Stimulated activated CD8-positive, alpha-beta memory T cell treated with anti-CD3 and anti-CD28 coated beads, Interleukin-12 subunit alpha, Interleukin-12 subunit beta, amount 100 ng/mL, for 4 hours (primary cell): ENCODE results near the gene WDFY3.

ENCODE experiments used
- DNase-seq: peaks from one replicate; pipeline ENCODE4 v3.0.0-alpha.2; 2020; ENCODE audit warnings: low read depth

The WDFY3 gene

DNA sequence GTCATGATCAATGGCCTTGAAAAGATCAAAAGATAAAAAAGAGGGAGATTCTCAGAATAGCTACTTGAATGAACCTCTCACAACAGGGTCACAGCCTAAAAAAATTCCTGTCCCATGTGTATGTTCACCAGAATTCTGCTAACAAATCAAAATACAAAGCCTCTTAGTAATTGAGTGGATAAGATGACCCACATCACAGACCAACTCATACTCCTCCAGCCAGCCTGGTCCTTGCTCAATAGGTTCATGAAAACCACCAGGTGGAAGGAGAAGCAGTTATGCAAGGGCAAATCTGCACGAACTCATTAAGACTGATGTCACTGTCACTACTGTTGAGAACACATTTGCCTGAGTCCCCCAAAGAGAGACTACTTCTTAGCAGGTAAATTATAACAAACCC lies 21.5 kb downstream of the WDFY3 start:
- DNase-seq: no peak

DNA sequence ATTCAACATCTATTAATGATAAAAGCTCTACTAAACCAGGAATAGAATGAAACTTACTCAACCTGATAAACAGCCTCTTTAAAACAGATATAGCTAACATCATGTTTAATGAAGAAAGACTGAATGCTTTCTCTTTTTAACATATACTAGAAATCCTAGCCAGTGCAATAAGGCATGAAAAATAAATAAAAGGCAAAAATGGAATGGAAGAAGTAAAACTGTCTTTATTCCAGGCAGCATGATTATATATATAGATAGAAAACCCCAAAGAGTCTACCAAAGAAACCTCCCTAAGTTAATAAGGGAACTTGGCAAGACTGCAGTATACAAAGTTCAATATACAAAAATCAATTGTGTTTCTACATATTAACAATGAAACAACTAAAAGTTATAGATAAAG lies 25.5 kb downstream of the WDFY3 start:
- DNase-seq: no peak

DNA sequence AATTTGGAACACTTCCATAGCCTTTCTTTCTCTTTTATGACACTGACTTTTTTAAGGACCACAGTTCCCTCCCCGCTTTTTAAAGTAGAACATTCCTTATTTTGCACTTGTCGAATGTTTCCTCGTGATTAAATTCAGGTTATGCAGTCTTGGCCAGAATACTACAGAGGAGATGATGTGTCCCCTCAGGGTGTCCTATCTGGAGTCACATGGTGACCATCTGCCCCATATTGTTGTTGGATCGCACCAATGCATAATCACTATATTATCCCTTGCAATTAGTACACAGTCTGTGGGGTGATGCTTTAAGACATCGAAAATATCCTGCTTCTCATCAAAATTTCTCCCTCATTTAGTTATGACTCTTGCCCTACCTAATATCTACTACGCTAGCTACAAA lies 27.4 kb downstream of the WDFY3 start:
- DNase-seq: no peak

DNA sequence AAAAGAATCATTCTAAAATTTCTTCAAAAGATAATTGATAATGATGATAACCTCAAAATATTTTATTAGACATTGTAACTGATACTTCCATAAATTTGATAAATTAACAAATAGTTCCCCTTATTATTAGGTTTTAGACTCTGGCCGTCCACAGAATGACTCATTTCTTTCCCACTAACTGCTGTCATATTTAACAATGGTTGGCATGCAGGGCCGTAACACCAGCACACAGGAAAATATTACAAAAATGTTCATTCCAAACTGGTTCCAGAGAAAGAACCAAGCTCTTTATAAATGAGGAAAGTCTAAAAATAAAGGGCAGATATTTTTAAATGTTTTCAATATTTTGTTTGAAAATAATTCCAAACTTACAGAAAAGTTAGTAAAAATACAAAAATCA lies 28.2 kb downstream of the WDFY3 start:
- no peak for DNase-seq

DNA sequence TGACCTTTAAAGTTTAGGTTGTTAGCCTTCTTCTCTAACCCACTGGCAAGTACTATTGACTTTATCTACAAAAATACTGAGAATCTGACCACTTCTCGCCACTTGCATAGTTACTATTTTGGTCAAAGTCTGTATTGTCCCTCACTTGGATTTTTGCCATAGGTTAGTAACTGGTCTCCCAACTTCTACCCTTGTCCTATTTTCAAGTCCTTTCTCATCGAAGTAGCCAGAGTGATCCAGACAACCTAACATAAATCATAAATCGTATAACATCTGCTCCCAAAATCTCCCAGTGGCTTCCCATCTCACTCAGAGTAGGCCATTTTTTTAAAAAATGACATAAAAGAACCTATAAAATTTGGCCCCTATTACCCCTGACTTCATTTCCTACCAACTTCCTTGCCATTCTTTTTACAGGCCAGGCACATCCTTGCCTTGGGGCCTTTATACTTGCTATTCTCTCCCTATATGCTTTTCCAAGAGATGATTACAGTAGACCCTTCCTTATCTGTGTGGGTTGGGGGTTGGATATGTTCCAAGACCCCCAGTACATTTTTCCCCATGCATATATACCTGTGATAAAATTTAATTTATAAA lies 29.0 kb downstream of the WDFY3 start:
- no peak for DNase-seq

DNA sequence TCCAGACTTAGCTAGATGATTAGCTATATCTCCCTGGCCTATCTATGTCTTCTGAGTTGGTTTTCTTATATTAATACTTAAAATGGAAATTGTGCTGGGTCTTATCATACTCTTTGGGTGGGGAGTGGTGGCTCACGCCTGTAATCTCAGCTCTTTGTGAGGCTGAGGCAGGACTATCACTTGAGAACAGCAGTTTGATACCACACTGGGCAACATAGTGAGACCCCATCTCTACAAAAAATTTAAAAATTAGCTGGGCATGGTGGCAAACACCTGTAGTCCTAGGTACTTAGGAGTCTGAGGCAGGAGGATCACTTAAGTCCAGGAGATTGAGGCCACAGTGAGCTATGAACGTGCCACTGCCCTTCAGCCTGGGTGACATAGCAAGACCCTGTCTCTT lies 30.4 kb downstream of the WDFY3 start:
- no peak for DNase-seq

DNA sequence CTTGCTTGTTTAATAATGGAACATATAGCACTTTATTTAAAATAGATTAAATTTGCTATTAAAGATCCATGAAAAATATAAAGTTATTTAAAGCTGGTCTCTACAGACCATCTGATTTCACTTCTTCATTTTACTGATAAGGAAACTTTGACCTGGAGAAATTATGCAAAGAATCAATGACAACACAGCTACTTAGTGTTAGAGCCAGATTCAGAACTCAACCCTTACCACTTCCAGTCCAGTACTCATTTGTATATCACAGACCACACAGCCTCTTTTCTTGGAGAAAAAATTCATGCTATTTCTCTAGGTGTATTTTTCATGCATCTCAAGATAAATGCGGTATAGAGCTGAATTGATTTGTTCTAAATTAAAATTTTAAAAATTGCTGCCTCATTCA lies 34.0 kb downstream of the WDFY3 start:
- no peak for DNase-seq

DNA sequence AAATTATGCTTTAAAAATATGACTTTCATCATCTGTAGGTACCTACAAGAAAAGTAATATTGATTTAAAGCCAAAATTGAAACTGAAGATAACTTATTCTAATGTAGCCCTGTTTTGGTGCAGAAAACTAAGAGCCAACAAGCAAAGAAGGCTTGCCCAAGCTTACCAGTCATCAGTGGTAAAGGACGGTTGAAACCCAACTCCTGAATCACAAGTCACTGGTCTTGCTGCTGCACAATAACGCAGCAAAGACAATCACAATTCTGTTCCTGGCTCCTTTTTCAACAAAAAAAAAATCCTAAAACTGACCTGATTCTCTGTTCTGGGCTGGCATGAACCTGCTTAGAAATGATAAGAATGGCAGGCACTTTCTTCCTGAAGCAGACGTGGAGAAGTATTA lies 34.5 kb downstream of the WDFY3 start:
- no peak for DNase-seq

DNA sequence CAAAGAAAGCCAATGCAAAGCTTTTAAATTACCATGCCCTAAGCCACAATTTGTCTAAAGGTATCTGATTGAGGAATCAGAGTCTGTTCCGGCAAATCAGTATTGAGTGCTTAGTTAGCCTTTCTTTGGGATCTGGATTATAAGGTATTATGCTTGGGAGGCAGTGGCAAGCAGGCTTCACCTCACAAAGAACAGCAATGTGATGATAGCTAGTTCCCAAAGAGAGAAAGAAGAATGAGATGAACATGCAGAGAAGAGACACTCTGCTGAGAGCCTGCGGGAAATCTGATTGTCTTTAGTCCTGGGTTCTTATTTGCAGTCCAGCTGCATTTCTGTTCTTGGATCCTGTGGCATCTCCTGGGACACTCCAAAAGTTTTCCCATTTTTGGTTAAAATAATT lies 35.2 kb downstream of the WDFY3 start:
- no peak for DNase-seq

DNA sequence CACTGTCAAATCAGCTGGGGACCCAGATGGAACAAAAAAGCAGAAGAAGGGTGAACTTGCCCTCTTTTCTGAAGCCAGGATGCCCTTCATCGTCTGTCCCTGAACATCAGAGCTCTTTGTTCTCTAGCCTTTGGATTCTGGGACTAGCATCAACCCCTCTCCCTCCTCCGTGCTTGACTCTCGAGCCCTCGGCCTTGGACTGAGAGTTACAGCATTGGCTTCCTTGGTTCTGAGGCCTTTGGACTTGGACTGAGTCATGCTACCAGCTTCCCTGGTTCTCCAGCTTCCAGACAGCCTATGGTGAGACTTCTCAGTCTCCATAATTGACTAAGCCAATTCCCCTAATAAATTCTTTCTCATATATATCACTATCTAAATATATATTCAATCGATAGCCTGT lies 38.4 kb downstream of the WDFY3 start:
- DNase-seq: no peak

DNA sequence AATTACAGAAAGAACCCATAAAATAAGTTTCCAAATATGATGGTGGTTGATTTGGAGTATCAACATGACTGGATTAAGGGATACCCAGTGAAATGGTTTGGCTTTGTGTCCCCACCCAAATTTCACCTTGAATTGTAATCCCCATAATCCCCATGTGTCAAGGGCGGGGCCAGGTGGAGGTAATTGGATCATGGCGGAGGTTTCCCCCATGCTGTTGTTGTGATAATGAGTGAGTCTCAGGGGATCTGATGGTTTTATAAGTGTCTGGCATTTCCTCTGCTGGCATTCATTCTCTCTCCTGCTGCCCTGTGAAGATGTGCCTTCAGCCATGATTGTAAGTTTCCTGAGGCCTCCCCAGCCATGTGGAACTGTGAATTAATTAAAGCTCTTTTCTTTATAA lies 39.1 kb downstream of the WDFY3 start:
- no peak for DNase-seq

DNA sequence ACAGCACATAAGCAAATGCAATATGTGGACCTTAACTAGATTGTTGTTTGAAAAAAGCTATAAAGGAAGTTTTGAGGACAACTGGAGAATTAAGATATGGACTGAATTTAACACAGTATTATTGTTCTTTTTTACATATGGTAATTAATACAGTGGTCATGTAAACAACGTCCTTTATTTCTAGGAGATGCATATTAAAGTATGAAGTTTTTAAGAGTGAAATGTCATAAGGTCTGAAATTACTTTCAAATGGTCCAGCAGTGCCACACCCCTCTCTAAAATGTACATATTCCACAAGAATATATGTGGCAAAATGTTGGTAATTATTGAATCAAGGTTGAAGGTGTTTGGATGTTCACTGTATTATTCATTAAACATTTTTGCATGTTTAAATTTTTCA lies 40.9 kb downstream of the WDFY3 start:
- no peak for DNase-seq

DNA sequence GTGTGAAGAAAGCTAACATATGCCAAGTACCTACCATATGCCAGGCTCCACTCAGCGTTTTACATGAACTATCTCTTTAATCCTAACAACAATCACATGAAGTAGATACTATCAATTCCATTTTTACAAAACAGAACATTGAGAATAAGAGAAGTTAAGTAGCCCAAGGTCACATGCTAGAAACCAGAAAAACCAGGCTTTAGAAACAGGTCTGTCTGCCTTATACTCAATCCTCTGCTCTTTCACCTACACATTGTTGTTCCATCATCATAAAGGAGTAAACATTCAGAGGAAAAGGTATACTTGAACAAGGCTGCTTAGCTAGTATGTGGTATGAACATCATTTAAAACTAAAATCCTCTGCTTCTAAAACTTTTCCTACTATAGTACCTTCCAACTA lies 42.1 kb downstream of the WDFY3 start:
- no peak for DNase-seq

DNA sequence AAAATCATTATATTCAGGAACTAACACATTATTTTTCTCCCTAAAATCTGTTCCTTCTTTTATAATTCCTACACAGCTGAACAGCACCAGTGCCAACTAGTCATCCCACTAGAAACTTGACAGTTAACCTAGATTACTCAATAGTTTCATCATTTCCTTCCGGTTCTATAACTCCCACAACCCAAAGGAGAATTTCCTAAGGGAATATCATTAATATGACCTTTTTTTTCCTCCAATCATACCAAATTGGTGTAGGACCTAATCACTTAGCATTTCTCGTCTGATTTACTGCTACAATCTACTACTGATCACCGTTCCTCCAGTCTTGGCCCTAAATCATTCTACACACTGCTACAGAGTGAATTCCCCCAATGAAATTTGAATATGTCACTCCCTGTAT lies 45.9 kb downstream of the WDFY3 start:
- DNase-seq: no peak

DNA sequence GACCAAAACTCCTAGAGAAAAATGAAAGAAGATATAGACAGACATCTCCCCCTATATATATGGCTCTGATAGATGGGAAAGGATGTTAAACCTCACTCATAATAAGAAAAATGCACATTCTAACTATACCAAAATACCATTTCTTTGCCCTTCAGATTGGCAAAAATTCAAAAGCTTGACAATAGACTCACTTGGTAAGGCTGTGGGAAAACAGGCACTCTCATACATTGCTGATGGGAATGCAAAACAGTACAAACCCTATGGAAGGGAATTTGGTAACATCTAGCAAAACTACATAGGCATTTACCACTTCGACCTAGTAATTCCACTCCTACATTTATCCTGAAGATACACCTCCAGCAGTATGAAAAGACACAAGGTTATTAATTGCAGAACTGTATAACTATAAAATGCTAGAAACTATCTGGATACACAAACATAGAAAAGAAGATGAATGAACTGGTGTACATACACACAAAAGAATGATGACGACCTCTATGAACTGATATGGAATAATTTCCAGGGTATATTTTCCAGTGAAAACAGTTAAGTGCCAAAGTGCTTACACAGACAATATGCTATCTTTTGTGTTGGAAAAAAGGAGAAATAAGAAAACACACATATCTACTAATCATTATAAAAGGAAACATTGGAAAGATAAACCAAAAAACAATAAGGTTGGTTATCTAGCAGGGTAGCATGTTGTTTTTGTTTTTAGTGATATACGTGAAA lies 48.5 kb downstream of the WDFY3 start:
- no peak for DNase-seq

DNA sequence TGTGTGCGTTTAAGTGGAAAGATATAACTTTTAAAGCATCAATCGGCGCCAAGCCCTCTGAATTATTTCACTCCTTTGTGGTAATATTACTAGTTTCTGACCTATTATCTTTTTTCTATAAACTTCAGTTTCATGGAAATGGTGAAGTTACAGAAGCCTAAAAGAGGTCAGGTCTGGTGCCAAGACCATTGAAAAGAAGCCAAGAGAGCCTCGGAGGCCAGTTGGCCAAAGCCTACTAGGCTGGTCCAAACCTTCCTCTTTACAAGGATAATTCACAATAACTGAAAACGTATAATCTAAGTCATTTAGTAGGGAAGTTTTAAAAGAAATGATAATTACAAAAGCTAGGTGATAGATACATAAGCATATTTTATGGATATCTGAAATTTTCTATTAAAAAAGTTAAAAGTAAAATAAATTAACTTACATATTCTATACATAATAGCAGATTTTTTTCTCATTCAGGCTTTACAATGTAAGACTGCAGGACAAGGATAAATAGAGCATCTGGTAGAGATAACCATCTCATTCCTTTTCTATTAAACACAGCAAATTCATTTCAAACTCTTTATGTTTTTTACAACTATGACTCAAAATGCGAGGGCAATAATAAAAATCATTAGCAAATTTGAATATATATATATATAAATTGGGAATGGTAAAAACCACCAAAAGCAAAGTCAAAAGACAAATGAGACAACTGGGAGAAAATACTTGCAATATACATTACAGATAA lies 49.2 kb downstream of the WDFY3 start:
- DNase-seq: no peak

DNA sequence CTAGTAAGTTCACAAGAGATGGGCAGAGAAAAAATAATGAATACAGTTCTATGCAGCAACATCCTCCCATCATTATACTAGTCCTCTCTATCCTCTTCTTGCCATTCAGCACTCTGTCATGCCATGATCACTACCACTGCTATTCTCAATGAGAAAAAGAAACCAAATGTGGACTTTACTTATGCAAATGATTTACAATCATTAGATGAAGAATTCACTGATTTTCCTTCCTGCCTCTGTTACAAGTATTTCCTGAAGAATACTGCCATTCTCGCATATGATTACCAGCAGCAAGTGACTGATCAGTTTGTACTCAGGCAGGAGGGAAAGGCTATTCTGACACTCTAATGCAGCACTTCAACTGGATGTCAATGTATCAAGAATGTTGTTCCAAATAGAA lies 50.3 kb downstream of the WDFY3 start:
- DNase-seq: no peak

DNA sequence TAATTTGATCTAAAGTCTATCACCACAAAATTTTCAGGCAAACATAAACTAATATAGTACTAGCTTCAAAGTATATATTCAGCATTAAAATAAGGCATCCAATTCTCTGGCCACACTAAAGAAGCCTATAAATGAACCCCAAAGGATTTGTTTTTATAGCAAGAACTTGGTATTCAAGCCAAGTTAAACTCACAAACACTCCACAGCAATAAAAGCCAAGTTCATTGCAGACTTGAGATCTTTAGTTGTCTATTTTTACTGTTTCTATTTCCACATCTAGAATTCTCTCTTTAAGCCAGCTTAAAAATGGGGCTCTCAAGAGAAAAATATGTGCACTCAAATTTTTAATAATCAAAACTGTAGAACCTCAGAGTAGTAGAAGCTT lies 51.1 kb downstream of the WDFY3 start:
- DNase-seq: no peak

DNA sequence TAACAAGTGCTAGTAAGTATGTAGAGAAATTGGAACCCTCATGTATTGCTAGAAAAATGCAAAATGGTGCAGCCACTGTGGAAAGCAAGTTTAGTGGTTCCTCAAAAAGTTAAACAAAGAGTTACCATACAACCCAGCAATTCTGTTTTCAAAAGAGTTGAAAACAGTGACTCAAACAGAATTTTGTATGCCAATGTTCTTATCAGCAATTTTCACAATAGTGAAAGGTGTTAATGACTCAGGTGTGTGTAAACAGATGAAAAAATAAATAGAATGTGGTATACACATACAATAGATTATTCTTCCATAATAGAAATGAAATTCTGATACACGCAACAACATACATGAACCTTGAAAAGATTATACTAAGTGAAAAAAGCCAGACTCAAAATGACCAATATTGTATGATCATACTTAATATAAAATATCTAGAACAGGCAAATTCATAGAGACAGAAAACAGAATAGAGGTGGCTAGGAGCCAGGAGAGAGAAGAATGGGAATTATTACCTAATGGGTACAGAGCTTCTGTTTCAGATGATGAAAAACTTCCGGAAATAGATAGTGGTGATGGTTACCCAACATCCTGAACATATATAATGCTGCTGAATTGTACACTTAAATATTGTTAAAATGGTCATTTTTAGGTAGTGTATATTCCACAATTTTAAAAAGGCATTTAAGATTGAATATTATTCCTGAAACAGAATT lies 51.6 kb downstream of the WDFY3 start:
- DNase-seq: no peak

DNA sequence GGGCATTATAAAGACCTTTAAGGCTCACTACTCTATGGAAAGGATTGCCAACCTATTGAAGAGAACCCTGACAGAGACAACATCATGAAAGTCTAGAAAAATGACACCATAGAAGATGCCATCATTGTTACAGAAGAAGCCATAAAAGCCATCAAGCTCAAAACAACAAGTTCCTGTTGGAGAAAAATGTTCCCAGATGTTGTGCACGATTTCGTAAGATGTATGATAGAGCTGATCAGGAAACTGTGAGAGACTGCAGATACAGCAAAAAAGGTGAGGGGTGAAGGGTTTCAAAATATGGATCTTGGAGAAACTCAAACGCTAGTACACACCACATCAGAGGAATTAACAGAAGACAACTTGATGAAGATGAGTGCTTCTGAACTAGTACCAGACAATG lies 53.3 kb downstream of the WDFY3 start:
- no peak for DNase-seq

DNA sequence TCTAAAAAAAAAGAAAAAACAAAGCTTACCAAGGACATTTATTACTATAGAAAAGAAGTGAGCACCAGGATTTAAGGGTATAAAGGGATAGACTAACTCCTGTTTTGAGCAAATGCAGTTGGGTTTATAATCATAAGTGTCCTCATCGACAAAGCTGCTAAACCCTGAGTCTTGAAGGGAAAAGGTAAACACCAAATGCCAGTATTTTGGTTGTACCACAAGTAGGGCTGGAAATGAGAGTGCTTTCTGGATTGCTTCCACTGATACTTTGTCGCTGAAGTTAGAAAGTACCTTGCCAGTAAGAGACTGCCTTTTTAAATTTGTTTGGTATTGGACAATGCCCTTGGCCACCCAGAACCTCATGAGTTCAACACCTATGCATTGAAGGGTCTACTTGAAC lies 53.7 kb downstream of the WDFY3 start:
- no peak for DNase-seq

DNA sequence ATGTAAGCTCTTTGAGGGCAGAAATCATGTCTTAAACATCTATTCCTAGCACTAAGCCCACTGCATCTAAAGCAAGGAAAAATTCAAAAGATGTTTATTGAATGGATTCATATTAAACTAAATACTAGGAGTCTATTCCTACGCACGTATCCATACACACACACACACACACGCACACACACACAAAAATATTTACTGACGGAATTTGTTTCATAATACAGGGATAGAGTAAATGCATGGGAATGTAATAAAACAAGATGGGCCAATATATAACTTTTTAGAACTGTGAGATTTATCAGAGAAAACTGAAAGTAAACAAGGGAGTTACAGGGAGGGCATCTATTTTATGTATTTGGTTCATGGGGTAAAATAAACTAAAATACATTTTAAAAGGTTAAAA lies 57.6 kb downstream of the WDFY3 start:
- DNase-seq: no peak

DNA sequence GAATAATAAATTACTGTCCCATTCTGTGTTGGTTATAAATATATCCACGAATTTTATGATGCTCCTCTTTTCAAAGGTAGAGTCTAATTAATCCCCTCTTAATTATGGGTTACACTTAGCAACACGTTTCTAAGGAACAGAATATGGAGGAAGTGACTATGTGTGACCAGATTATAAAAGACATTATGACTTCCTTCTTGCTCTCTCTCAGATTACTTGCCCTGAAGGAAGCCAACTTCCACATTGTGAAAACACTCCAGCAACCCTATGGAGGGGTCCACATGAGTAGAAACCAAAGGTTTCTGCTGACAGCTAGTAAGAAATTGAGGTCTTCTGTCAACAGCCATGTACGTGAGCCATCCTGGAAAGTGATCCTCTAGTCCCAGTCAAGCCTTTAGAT lies 59.3 kb downstream of the WDFY3 start:
- DNase-seq: no peak
